Lung microvascular endothelial cell (primary cell): ENCODE data around the gene METRNL. TPM values are rescaled to one million over a fixed set of nuclear protein-coding genes. Genes with fewer than 3 reads are reported as not detected.
"Not testable (repeated sequence)": the region's sequence is repeated elsewhere in the genome, so short reads cannot be mapped to it uniquely, and the experiment has no call there.

Experiments used
- DNase-seq, 2 donors: peaks; one replicate each; pipeline versions ENCODE4 v3.0.0 to v3.0.0-alpha.2; 2010; ENCODE audit warnings: low read depth in 2 of 2
- total RNA-seq: library from RNA; depleted of rRNA; stranded (reverse); fragments of >200 nt; gene quantifications from 2 replicates; pipeline ENCODE4 v1.2.1, GENCODE V29; 2014

The METRNL gene
- total RNA-seq, 1 donor from 2014 or later: 153 TPM

- not testable (repeated sequence) for DNase-seq
Measured at GRCh38 chr17:83134456-83134855, 55.0 kb downstream of the METRNL start.

GRCh38 chr17:83135692-83136091, 56.3 kb downstream of the METRNL start:
- DNase-seq: no peak

- DNase-seq: no peak
Measured at GRCh38 chr17:83136156-83136555, 56.7 kb downstream of the METRNL start.

GRCh38 chr17:83136931-83137330, 57.5 kb downstream of the METRNL start:
- no peak for DNase-seq

GRCh38 chr17:83137523-83137922, 58.1 kb downstream of the METRNL start:
- no peak for DNase-seq

- DNase-seq: no peak
Measured at GRCh38 chr17:83138820-83139219, 59.4 kb downstream of the METRNL start.

- not testable (repeated sequence) for DNase-seq
Measured at GRCh38 chr17:83139541-83140248, 60.3 kb downstream of the METRNL start.

GRCh38 chr17:83140249-83140566, 60.8 kb downstream of the METRNL start:
- not testable (repeated sequence) for DNase-seq

- no peak for DNase-seq
Measured at GRCh38 chr17:83142619-83143018, 63.2 kb downstream of the METRNL start.

- DNase-seq: no peak
Measured at GRCh38 chr17:83143817-83144231, 64.4 kb downstream of the METRNL start.

Other genes with a start within 250 kb of the METRNL start
- gene ZNF750, start 239.6 kb upstream of the METRNL start, total RNA-seq: under 0.01 TPM in 2 replicates